HG02642 (cell line): ENCODE data around the gene LZTFL1.

Experiments used
- ATAC-seq: cut with Tn5 transposase; IDR thresholded peaks from one replicate; pipeline ENCODE4 v1.9.1; 2021; ENCODE audit warnings: mild to moderate bottlenecking; ENCODE audit not compliant: unreplicated experiment, poor library complexity

The LZTFL1 gene

GRCh38 chr3:45790596-45790995, 51.3 kb downstream of the LZTFL1 start:
- ATAC-seq = no peak

GRCh38 chr3:45789235-45789812, 52.6 kb downstream of the LZTFL1 start:
- ATAC-seq = no peak

- no peak for ATAC-seq
Observed at GRCh38 chr3:45787551-45787950, 54.4 kb downstream of the LZTFL1 start.

GRCh38 chr3:45786801-45787495, 55.0 kb downstream of the LZTFL1 start:
- ATAC-seq = no peak

DNA sequence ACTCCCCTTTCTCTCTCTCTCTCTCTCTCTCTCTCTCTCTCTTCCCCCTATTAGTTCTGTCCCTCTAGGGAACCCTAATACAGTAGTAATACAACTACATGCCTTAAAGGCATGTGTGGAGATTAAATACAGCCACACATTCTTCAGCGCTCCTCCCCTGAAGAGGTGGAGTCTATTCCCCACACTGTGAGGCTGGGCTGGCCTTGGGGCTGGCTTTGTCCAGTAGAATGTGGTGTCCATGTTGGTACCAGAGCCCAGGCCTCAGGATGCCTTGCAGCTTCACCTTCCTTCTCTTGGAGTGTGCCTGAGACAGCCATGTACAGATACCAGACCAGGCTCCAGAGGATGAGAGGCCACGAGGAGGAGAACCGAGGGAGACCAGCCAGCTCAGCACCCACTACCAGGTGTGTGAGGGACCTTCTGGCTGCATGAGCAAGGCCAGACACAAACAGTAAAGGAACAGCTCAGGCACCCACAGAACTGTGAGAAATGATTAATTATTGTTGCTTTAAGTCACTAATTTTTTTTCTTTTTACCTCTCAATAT, 56.2 kb downstream of the LZTFL1 start:
- ATAC-seq = no peak

GRCh38 chr3:45783667-45784066, 58.3 kb downstream of the LZTFL1 start:
- ATAC-seq = no peak

GRCh38 chr3:45782381-45782780, 59.5 kb downstream of the LZTFL1 start:
- ATAC-seq = no peak

DNA sequence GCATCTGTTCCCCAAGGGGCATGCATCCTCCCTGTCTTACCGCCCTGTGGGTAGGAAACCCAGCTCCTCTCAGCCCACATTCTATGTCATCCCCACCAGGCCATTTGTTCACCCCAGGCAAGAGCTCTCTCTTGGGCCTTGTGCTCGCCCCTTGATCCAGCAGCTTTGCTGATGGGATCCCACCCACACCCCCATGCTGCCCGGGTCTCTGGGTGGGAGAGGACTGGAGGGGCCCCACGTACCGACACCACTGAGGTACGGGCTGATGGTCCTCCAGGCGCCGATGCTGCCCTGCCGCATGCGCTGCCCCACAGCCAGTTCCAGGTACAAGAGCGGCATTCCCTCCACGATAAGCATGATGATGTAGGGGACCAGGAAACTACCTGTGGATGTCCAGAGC, 60.1 kb downstream of the LZTFL1 start:
- no peak for ATAC-seq

GRCh38 chr3:45781271-45781670, 60.6 kb downstream of the LZTFL1 start:
- no peak for ATAC-seq

- ATAC-seq = no peak
Observed at GRCh38 chr3:45779746-45780735, 61.9 kb downstream of the LZTFL1 start.

GRCh38 chr3:45778761-45779201, 63.1 kb downstream of the LZTFL1 start:
- no peak for ATAC-seq

- no peak for ATAC-seq
Observed at GRCh38 chr3:45777746-45778386, 64.1 kb downstream of the LZTFL1 start.

- ATAC-seq = no peak
Observed at GRCh38 chr3:45777111-45777745, 64.7 kb downstream of the LZTFL1 start.

- ATAC-seq = no peak
Observed at GRCh38 chr3:45776611-45777010, 65.3 kb downstream of the LZTFL1 start.

- no peak for ATAC-seq
Observed at GRCh38 chr3:45776301-45776595, 65.7 kb downstream of the LZTFL1 start.

DNA sequence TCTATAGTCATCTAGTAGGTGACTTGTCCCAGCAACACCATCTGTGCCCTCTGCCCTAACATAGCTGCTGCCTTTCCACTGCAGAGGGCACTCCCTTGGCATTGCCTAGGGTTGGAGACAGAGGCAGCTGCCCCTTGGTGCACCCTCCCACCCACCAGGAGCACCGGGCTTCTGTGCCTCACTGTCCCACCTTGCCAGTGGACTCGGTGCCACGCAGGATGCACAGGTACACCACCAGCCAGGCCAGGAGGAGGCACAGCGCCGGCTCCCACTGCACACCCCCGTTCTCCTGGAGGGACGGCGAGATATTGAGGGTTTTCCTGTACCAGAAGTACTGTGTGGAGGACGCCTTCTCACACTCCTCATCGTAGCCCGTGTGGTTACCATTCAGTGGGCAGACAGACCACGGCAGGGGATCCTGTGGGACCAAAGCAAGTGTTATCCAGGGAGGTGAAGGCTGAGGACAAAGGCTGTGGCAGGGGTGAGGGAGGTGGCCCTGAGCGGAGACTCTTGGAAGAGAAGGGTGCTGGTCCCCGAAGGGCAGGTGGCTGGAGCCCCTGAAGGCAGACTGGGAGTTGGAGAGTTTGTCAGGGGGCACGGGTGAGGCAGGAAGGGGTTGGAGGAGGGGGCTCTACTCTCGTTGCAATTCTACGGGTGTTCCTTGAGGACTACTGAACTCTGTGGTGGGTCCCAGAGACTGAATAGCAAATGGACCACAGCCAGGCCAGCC, 66.2 kb downstream of the LZTFL1 start:
- no peak for ATAC-seq

GRCh38 chr3:45774581-45775521, 67.1 kb downstream of the LZTFL1 start:
- ATAC-seq = no peak

- no peak for ATAC-seq
Observed at GRCh38 chr3:45773714-45774449, 68.0 kb downstream of the LZTFL1 start.
